B cell (primary cell): ENCODE measurements around the gene DIPK1B. TPM values are rescaled to one million over a fixed set of nuclear protein-coding genes. Genes with fewer than 3 reads are reported as not detected.

ENCODE experiments used
- ATAC-seq: fragments of 200-7000 bp; cut with Tn5 transposase; one replicate; pipeline ENCODE4 v1.10.0; 2021; ENCODE audit warnings: low read depth, mild to moderate bottlenecking, moderate number of reproducible peaks, moderate library complexity
- CTCF ChIA-PET: fragments of 350-600 bp; sonication (Branson Sonifier 250); formaldehyde crosslinking; loops from one replicate; lab custom pipeline; 2021; ENCODE audit warnings: antibody characterized with exemption, inconsistent platforms; lab: Charles Lee
- POLR2A ChIA-PET: fragments of 350-600 bp; sonication (Branson Sonifier 250); formaldehyde crosslinking; loops from one replicate; lab custom pipeline; 2021; ENCODE audit warnings: antibody characterized with exemption; lab: Charles Lee
- DNase-seq: peaks from one replicate; pipeline ENCODE4 v3.0.0; 2013
- H2AFZ ChIP-seq: 2 replicates; pipeline ENCODE4 v1.6.1; 2012; ENCODE audit warnings: mild to moderate bottlenecking, low read depth, low read length; ENCODE audit not compliant: insufficient read depth, poor library complexity, severe bottlenecking
- H3K27ac ChIP-seq, 2 donors: 1 replicate in 1 of 2; 2 replicates in 1 of 2; pipeline ENCODE4 v1.5.1; 2012 to 2013; ENCODE audit warnings: low read length in 2 of 2, mild to moderate bottlenecking in 2 of 2, moderate library complexity in 1 of 2
- H3K27me3 ChIP-seq, 4 experiments: fragments of 200-600 bp in 1 of 4; sonication (generic) in 1 of 4; replicated peaks in 1 of 4; 1 replicate in 2 of 4; 2 replicates in 2 of 4; pipeline versions ENCODE4 v1.6.1 to v1.7.0; 2013 to 2016; ENCODE audit warnings: low read length in 3 of 4, mild to moderate bottlenecking in 2 of 4, mixed read lengths in 1 of 4, moderate library complexity in 1 of 4; ENCODE audit not compliant: insufficient read depth in 4 of 4, control insufficient read depth in 3 of 4; ENCODE audit errors: control extremely low read depth in 1 of 4
- H3K36me3 ChIP-seq, 2 experiments: replicated peaks in 1 of 2; 1 replicate in 1 of 2; 2 replicates in 1 of 2; pipeline versions ENCODE4 v1.6.1 to v1.7.1; 2013; ENCODE audit warnings: low read length in 1 of 2; ENCODE audit not compliant: insufficient read depth in 2 of 2, control insufficient read depth in 1 of 2; ENCODE audit errors: control extremely low read depth in 1 of 2, extremely low read depth in 1 of 2
- H3K4me1 ChIP-seq, 2 donors: fragments of 200-600 bp in 1 of 2; sonication (generic) in 1 of 2; 1 replicate in 1 of 2; 2 replicates in 1 of 2; pipeline versions ENCODE4 v1.5.1 to v1.6.1; 2013 to 2017; ENCODE audit warnings: low read length in 2 of 2; ENCODE audit not compliant: control insufficient read depth in 2 of 2, insufficient read depth in 2 of 2
- H3K4me2 ChIP-seq: replicated peaks from 2 replicates; pipeline ENCODE3; 2012; ENCODE audit warnings: mild to moderate bottlenecking, low read depth, low read length; ENCODE audit not compliant: poor library complexity, severe bottlenecking
- H3K4me3 ChIP-seq, 5 experiments: fragments of 200-600 bp in 1 of 5; sonication (generic) in 1 of 5; 1 replicate in 3 of 5; 2 replicates in 2 of 5; pipeline versions ENCODE4 v1.5.1 to v1.7.0; 2011 to 2016; ENCODE audit warnings: low read length in 4 of 5, mild to moderate bottlenecking in 4 of 5, low read depth in 2 of 5, control low read depth in 1 of 5, moderate library complexity in 1 of 5; ENCODE audit not compliant: insufficient read depth in 1 of 5; ENCODE audit errors: control extremely low read depth in 1 of 5, extremely low read depth in 1 of 5
- H3K79me2 ChIP-seq: fragments of 200-600 bp; sonication (generic); one replicate; pipeline ENCODE4 v1.6.0; 2016; ENCODE audit warnings: low read length; ENCODE audit not compliant: control insufficient read depth, insufficient read depth
- H3K9ac ChIP-seq: fragments of 200-600 bp; sonication (generic); 2 replicates; pipeline ENCODE4 v1.6.1; 2017; ENCODE audit warnings: mild to moderate bottlenecking, low read length, moderate library complexity
- H3K9me3 ChIP-seq, 3 donors: one replicate each; pipeline versions ENCODE4 v1.6.1 to v1.7.1; 2013; ENCODE audit warnings: low read length in 2 of 3; ENCODE audit not compliant: control insufficient read depth in 2 of 3, insufficient read depth in 1 of 3; ENCODE audit errors: control extremely low read depth in 1 of 3
- H4K20me1 ChIP-seq: 2 replicates; pipeline ENCODE4 v1.6.0; 2012; ENCODE audit warnings: mild to moderate bottlenecking, low read length; ENCODE audit not compliant: insufficient read depth, control insufficient read depth, poor library complexity, severe bottlenecking
- H3K27ac Mint-ChIP-seq: one replicate; pipeline ENCODE4 v1.8.0; 2021; ENCODE audit warnings: mixed read lengths
- H3K27me3 Mint-ChIP-seq: one replicate; pipeline ENCODE4 v1.8.0; 2021; ENCODE audit warnings: mixed read lengths
- H3K4me1 Mint-ChIP-seq: one replicate; pipeline ENCODE4 v1.8.0; 2021; ENCODE audit warnings: mixed read lengths
- H3K4me3 Mint-ChIP-seq: one replicate; pipeline ENCODE4 v1.8.0; 2021; ENCODE audit warnings: mixed read lengths
- H3K9me3 Mint-ChIP-seq: one replicate; pipeline ENCODE4 v1.8.0; 2022; ENCODE audit warnings: mixed read lengths; ENCODE audit not compliant: insufficient read depth
- CTCF ChIP-seq: fragments of 200-600 bp; IDR thresholded peaks from one replicate; pipeline ENCODE4 v1.8.0; 2022; ENCODE audit warnings: antibody characterized with exemption, mild to moderate bottlenecking
- EZH2 ChIP-seq: IDR thresholded peaks from 2 replicates; pipeline ENCODE4 v1.6.1; 2012; ENCODE audit warnings: borderline replicate concordance, low read depth, mild to moderate bottlenecking, moderate library complexity, low read length; ENCODE audit not compliant: insufficient read depth, poor library complexity, severe bottlenecking
- WGBS: methylation state at CpG from one replicate; pipeline ENCODE4 v1.1.5; 2013; ENCODE audit warnings: missing lambda C conversion rate; ENCODE audit not compliant: insufficient coverage; 5-methylcytosine and 5-hydroxymethylcytosine counted together
- intact Hi-C: fragments of 100-400 bp; cut with micrococcal nuclease; formaldehyde crosslinking; loops from one replicate; pipeline ENCODE4 v1.10.0; 2022
- polyA plus RNA-seq: library from polyadenylated mRNA; depleted of rRNA; stranded (reverse); fragments of >200 nt; gene quantifications from 2 replicates; pipeline ENCODE4 v1.2.3, GENCODE V29; 2012
- total RNA-seq, 2 donors: library from RNA; stranded (reverse); fragments of 120-200 nt in 1 of 2; gene quantifications; 1 replicate in 1 of 2; 2 replicates in 1 of 2; pipeline versions ENCODE4 v1.2.3 to v1.2.4, GENCODE V29; 2013 to 2022

DIPK1B gene
- total and polyA plus RNA-seq, 2 donors (not counting 1 experiment from before 2014, with no cell fraction given), result 9.6 TPM

GRCh38 chr9:136740069-136740468 lies 27.7 kb downstream of the DIPK1B start:
- CTCF ChIA-PET, result interaction anchor here (1.1 to 3.9 kb wide), 2 partner anchors 10 to 12 kb away, joined by 3 to 46 read pairs; no protein-coding TSS in a partner anchor
- WGBS, result 92% methylated on average over 7 of the region's 11 CpGs
- TF ChIP-seq EZH2 (no peak), CTCF (no peak)
- Histone ChIP-seq H2AFZ (no peak overlapping the region), H3K9ac (no peak overlapping the region), H3K27me3 (no peaks in the 10 kb centered on the region), H3K4me3 (no peak overlapping the region), H3K79me2 (peaks cover 36% of the 10 kb centered on the region), H3K4me2 (peak overlapping the region; percentile 91), H4K20me1 (peaks cover 32% of the 10 kb centered on the region), H3K27ac (peak overlapping the region in 1 of 2 donors; percentile 82), H3K9me3 (no peaks in the 10 kb centered on the region), H3K36me3 (peaks cover 0 to 19% of the 10 kb centered on the region in 2 experiments), H3K4me1 (peaks cover 22 to 41% of the 10 kb centered on the region in 2 donors)
- Mint-ChIP-seq H3K4me3 (peak overlapping the region; percentile 91), H3K4me1 (peaks cover 35% of the 10 kb centered on the region), H3K9me3 (no peaks in the 10 kb centered on the region), H3K27ac (peak overlapping the region; percentile 83), H3K27me3 (no peaks in the 10 kb centered on the region)
- no peak for DNase-seq
- POLR2A ChIA-PET, result interaction anchor here (3.4 kb wide), 1 partner anchor 11 kb away, joined by 53 read pairs; no protein-coding TSS in a partner anchor
- no peak for ATAC-seq
- intact Hi-C loops, result no loop called here

- Histone ChIP-seq H3K9ac (peak overlapping the region; percentile 94), H3K4me3 (peak overlapping the region in 4 of 5 experiments; percentile 69 to 97 (median 78)), H3K27me3 (no peaks in the 10 kb centered on the region), H3K4me2 (peak overlapping the region; percentile 91), H3K9me3 (no peaks in the 10 kb centered on the region), H3K36me3 (peaks cover 0 to 19% of the 10 kb centered on the region in 2 experiments), H3K79me2 (peaks cover 36% of the 10 kb centered on the region), H2AFZ (no peak overlapping the region), H3K27ac (peak overlapping the region; percentile 82 to 83), H4K20me1 (peaks cover 32% of the 10 kb centered on the region), H3K4me1 (peaks cover 22 to 41% of the 10 kb centered on the region in 2 donors)
- Mint-ChIP-seq H3K27ac (peak overlapping the region; percentile 83), H3K27me3 (no peaks in the 10 kb centered on the region), H3K4me3 (peak overlapping the region; percentile 91), H3K4me1 (peaks cover 35% of the 10 kb centered on the region), H3K9me3 (no peaks in the 10 kb centered on the region)
- no peak for DNase-seq
- CTCF ChIA-PET, result interaction anchor here (1.1 to 3.9 kb wide), 4 partner anchors 10 to 69 kb away, joined by 3 to 46 read pairs (median 6); partner anchors contain the start of gene LCN8
- WGBS, result 97% methylated on average over 16 of the region's 16 CpGs
- no peak for ATAC-seq
- TF ChIP-seq CTCF (no peak), EZH2 (no peak)
- POLR2A ChIA-PET, result interaction anchor here (1.7 to 3.4 kb wide), 2 partner anchors 9 to 11 kb away, joined by 9 to 53 read pairs; no protein-coding TSS in a partner anchor
- intact Hi-C loops, result no loop called here
Measured at GRCh38 chr9:136740491-136740890, 28.1 kb downstream of the DIPK1B start.
